Choroid plexus epithelial cell (primary cell): ENCODE results near the gene RMND5B.

Experiments used
- DNase-seq: peaks from one replicate; pipeline ENCODE4 v3.0.0-alpha.2; 2010; ENCODE audit warnings: low read depth
- H3K4me3 ChIP-seq: 2 replicates; pipeline ENCODE4 v1.5.1; 2011; ENCODE audit warnings: low read depth, mild to moderate bottlenecking, control low read depth, low read length, moderate library complexity
- CTCF ChIP-seq: conservative IDR thresholded peaks from 2 replicates; pipeline ENCODE4 v1.5.1; 2011; ENCODE audit warnings: low read depth, mild to moderate bottlenecking, control low read depth, inconsistent platforms, low read length, moderate library complexity

Gene RMND5B

GRCh38 chr5:178113841-178114324, 16.9 kb upstream of the RMND5B start:
- no peak for TF ChIP-seq CTCF
- peak overlapping the region; percentile 30 for H3K4me3 ChIP-seq
- no peak for DNase-seq

GRCh38 chr5:178114325-178115135, 16.3 kb upstream of the RMND5B start:
- H3K4me3 ChIP-seq: no peak overlapping the region
- no peak for TF ChIP-seq CTCF
- DNase-seq: no peak

GRCh38 chr5:178115136-178115813, 15.5 kb upstream of the RMND5B start:
- no peak overlapping the region for H3K4me3 ChIP-seq
- TF ChIP-seq CTCF: no peak
- no peak for DNase-seq

- no peak overlapping the region for H3K4me3 ChIP-seq
- no peak for TF ChIP-seq CTCF
- DNase-seq: no peak
These were observed 15.0 kb upstream of the RMND5B start for GRCh38 chr5:178115814-178116142.

- DNase-seq: no peak
- H3K4me3 ChIP-seq: no peak overlapping the region
- no peak for TF ChIP-seq CTCF
These were observed 14.5 kb upstream of the RMND5B start for GRCh38 chr5:178116143-178116885.

GRCh38 chr5:178117923-178118701, 12.7 kb upstream of the RMND5B start:
- H3K4me3 ChIP-seq: no peak overlapping the region
- DNase-seq: no peak
- no peak for TF ChIP-seq CTCF
